IMR-90 (cell line): ENCODE data around the gene GOLT1A. TPM values are rescaled to one million over a fixed set of nuclear protein-coding genes. Genes with fewer than 3 reads are reported as not detected.

Source experiments
- ATAC-seq: fragments of 200-7000 bp; cut with Tn5 transposase; 2 replicates; pipeline ENCODE4 v1.9.1; 2020; ENCODE audit warnings: low read depth, mild to moderate bottlenecking, moderate library complexity
- BruUV-seq: library from RNA; stranded (reverse); fragments of 400-500 nt; replicated peaks from 2 replicates; lab custom pipeline; 2021; lab: Mats Ljungman, UMichigan
- CTCF ChIA-PET: fragments of 300-600 bp; formaldehyde crosslinking; extraction: SDS; loops from one replicate; lab custom pipeline; 2021; ENCODE audit warnings: antibody characterized with exemption; lab: Yijun Ruan, JAX
- POLR2A ChIA-PET: fragments of 300-600 bp; sonication (Branson Sonifier 250); formaldehyde crosslinking; loops from one replicate; lab custom pipeline; 2022; ENCODE audit warnings: antibody characterized with exemption; ENCODE audit not compliant: unreplicated experiment; lab: Charles Lee
- DNase-seq: peaks from one replicate; pipeline ENCODE4 v3.0.0; 2013
- H2AFZ ChIP-seq: replicated peaks from 2 replicates; pipeline ENCODE3; 2013; ENCODE audit warnings: low read length, mild to moderate bottlenecking; ENCODE audit not compliant: poor library complexity
- H2AK5ac ChIP-seq: 2 replicates; pipeline ENCODE4 v1.6.1; 2013; ENCODE audit warnings: low read depth, low read length, inconsistent platforms
- H2AK9ac ChIP-seq: replicated peaks from 2 replicates; pipeline ENCODE3; 2013; ENCODE audit warnings: mild to moderate bottlenecking, low read depth, low read length, moderate library complexity; ENCODE audit not compliant: poor library complexity
- H2BK120ac ChIP-seq: 2 replicates; pipeline ENCODE4 v1.6.1; 2013; ENCODE audit warnings: low read depth, low read length, inconsistent platforms
- H2BK15ac ChIP-seq: 3 replicates; pipeline ENCODE4 v1.6.1; 2013; ENCODE audit warnings: low read depth, low read length, inconsistent platforms
- H2BK20ac ChIP-seq: 2 replicates; pipeline ENCODE4 v1.6.1; 2013; ENCODE audit warnings: low read depth, mild to moderate bottlenecking, inconsistent platforms, low read length, moderate library complexity
- H2BK5ac ChIP-seq: 2 replicates; pipeline ENCODE4 v1.6.1; 2013; ENCODE audit warnings: mild to moderate bottlenecking, low read depth, low read length, inconsistent platforms; ENCODE audit not compliant: poor library complexity, severe bottlenecking
- H3K14ac ChIP-seq: replicated peaks from 2 replicates; pipeline ENCODE4 v1.6.1; 2013; ENCODE audit warnings: low read depth, low read length, inconsistent platforms
- H3K18ac ChIP-seq: 2 replicates; pipeline ENCODE4 v1.6.1; 2013; ENCODE audit warnings: low read depth, low read length, control low read depth
- H3K23ac ChIP-seq: 2 replicates; pipeline ENCODE4 v1.6.1; 2013; ENCODE audit warnings: low read depth, low read length, inconsistent platforms
- H3K27ac ChIP-seq: 2 replicates; pipeline ENCODE4 v1.5.1; 2013; ENCODE audit warnings: mild to moderate bottlenecking, control low read depth, low read length; ENCODE audit not compliant: insufficient read depth
- H3K27me3 ChIP-seq: 2 replicates; pipeline ENCODE4 v1.6.1; 2013; ENCODE audit warnings: low read length; ENCODE audit not compliant: control insufficient read depth, insufficient read depth
- H3K36me3 ChIP-seq: 2 replicates; pipeline ENCODE4 v1.6.1; 2013; ENCODE audit warnings: low read length, mixed read lengths; ENCODE audit not compliant: control insufficient read depth, insufficient read depth
- H3K4ac ChIP-seq: 2 replicates; pipeline ENCODE4 v1.6.1; 2013; ENCODE audit warnings: low read depth, low read length, inconsistent platforms
- H3K4me1 ChIP-seq: 2 replicates; pipeline ENCODE4 v1.6.1; 2013; ENCODE audit warnings: low read length, mixed read lengths; ENCODE audit not compliant: control insufficient read depth, insufficient read depth
- H3K4me2 ChIP-seq: 2 replicates; pipeline ENCODE4 v1.6.1; 2013; ENCODE audit warnings: low read depth, mild to moderate bottlenecking, control low read depth, low read length, moderate library complexity
- H3K4me3 ChIP-seq: 2 replicates; pipeline ENCODE4 v1.5.1; 2013; ENCODE audit warnings: low read depth, mild to moderate bottlenecking, control low read depth, low read length, moderate library complexity; ENCODE audit not compliant: insufficient read depth
- H3K56ac ChIP-seq: 2 replicates; pipeline ENCODE4 v1.6.1; 2013; ENCODE audit warnings: low read length, inconsistent platforms; ENCODE audit not compliant: insufficient read depth; ENCODE audit errors: extremely low read depth
- H3K79me1 ChIP-seq, 2 experiments: 2 replicates each; pipeline ENCODE4 v1.6.1; 2013; ENCODE audit warnings: low read length in 2 of 2, inconsistent platforms in 1 of 2, low read depth in 1 of 2
- H3K9ac ChIP-seq: 2 replicates; pipeline ENCODE4 v1.6.1; 2013; ENCODE audit warnings: low read depth, low read length, control low read depth
- H3K9me1 ChIP-seq: 2 replicates; pipeline ENCODE4 v1.6.1; 2013; ENCODE audit warnings: low read length, inconsistent platforms; ENCODE audit not compliant: insufficient read depth
- H3K9me3 ChIP-seq: 2 replicates; pipeline ENCODE4 v1.6.1; 2013; ENCODE audit warnings: low read length; ENCODE audit not compliant: control insufficient read depth, insufficient read depth
- H4K20me1 ChIP-seq: 2 replicates; pipeline ENCODE4 v1.6.1; 2013; ENCODE audit warnings: low read length, inconsistent platforms; ENCODE audit not compliant: insufficient read depth
- H4K5ac ChIP-seq: 2 replicates; pipeline ENCODE4 v1.6.1; 2013; ENCODE audit warnings: mild to moderate bottlenecking, low read depth, low read length, control low read depth
- H4K8ac ChIP-seq, 2 experiments: 2 replicates each; pipeline ENCODE4 v1.6.1; 2013; ENCODE audit warnings: low read depth in 2 of 2, low read length in 2 of 2, control low read depth in 1 of 2, inconsistent platforms in 1 of 2
- H4K91ac ChIP-seq: 2 replicates; pipeline ENCODE4 v1.6.1; 2013; ENCODE audit warnings: low read depth, low read length, inconsistent platforms; ENCODE audit not compliant: insufficient read depth
- BHLHE40 ChIP-seq: fragments of 150-350 bp; IDR thresholded peaks from 2 replicates; pipeline ENCODE4 v1.6.1; 2016; ENCODE audit warnings: mild to moderate bottlenecking, low read depth, low read length
- CEBPB ChIP-seq: IDR thresholded peaks from 2 replicates; pipeline ENCODE4 v1.6.1; 2012; ENCODE audit warnings: low read depth, low read length, improper control_type of control experiment
- CHD1 ChIP-seq: IDR thresholded peaks from 2 replicates; pipeline ENCODE4 v1.6.1; 2012; ENCODE audit warnings: low read depth, low read length, improper control_type of control experiment
- ELK1 ChIP-seq: fragments of 150-350 bp; IDR thresholded peaks from 2 replicates; pipeline ENCODE4 v1.6.1; 2016; ENCODE audit warnings: low read depth, mild to moderate bottlenecking, low read length, moderate library complexity, borderline replicate concordance
- FOS ChIP-seq: fragments of 150-350 bp; IDR thresholded peaks from 2 replicates; pipeline ENCODE4 v1.6.1; 2016; ENCODE audit warnings: low read depth, low read length
- MAFK ChIP-seq: IDR thresholded peaks from 2 replicates; pipeline ENCODE4 v1.6.1; 2012; ENCODE audit warnings: low read depth, low read length, improper control_type of control experiment
- MAZ ChIP-seq: IDR thresholded peaks from 2 replicates; pipeline ENCODE4 v1.6.1; 2012; ENCODE audit warnings: low read depth, mild to moderate bottlenecking, low read length, improper control_type of control experiment, moderate library complexity, borderline replicate concordance
- MXI1 ChIP-seq: IDR thresholded peaks from 2 replicates; pipeline ENCODE4 v1.6.1; 2012; ENCODE audit warnings: low read depth, mild to moderate bottlenecking, low read length, moderate library complexity, borderline replicate concordance
- NFE2L2 ChIP-seq: fragments of 150-350 bp; IDR thresholded peaks from 2 replicates; pipeline ENCODE4 v1.6.1; 2016; ENCODE audit warnings: low read depth, mild to moderate bottlenecking, low read length
- POLR2A ChIP-seq: IDR thresholded peaks from 2 replicates; pipeline ENCODE4 v1.6.1; 2012; ENCODE audit warnings: mild to moderate bottlenecking, low read depth, low read length
- RAD21 ChIP-seq: IDR thresholded peaks from 2 replicates; pipeline ENCODE4 v1.6.1; 2012; ENCODE audit warnings: low read length, improper control_type of control experiment
- RCOR1 ChIP-seq: IDR thresholded peaks from 2 replicates; pipeline ENCODE4 v1.6.1; 2012; ENCODE audit warnings: mild to moderate bottlenecking, low read length, improper control_type of control experiment; ENCODE audit not compliant: insufficient replicate concordance
- RFX5 ChIP-seq: IDR thresholded peaks from 2 replicates; pipeline ENCODE4 v1.8.0; 2012; ENCODE audit warnings: low read depth, mild to moderate bottlenecking, low read length, moderate library complexity
- SMC3 ChIP-seq: fragments of 150-350 bp; IDR thresholded peaks from 2 replicates; pipeline ENCODE4 v1.6.1; 2016; ENCODE audit warnings: low read depth, mild to moderate bottlenecking, antibody characterized with exemption, low read length, moderate library complexity
- WGBS, 2 experiments: methylation state at CpG; one replicate each; pipeline versions ENCODE4 v1.1.5 to v1.1.7; 2013; ENCODE audit warnings: missing lambda C conversion rate in 2 of 2; ENCODE audit not compliant: insufficient read length in 1 of 2; ENCODE audit errors: extremely low coverage in 2 of 2; 5-methylcytosine and 5-hydroxymethylcytosine counted together
- dilution Hi-C: fragments of 300-500 bp; cut with HindIII; formaldehyde crosslinking; loops from one replicate; pipeline ENCODE4 v1.14.3; 2018; ENCODE audit warnings: low sequenced_read_pairs; ENCODE audit not compliant: unreplicated experiment
- in situ Hi-C: fragments of 300-500 bp; cut with MboI; formaldehyde crosslinking; loops from 3 replicates; pipeline ENCODE4 v1.14.3; 2019; ENCODE audit warnings: low sequenced_read_pairs, inconsistent platforms, mixed read lengths
- intact Hi-C: fragments of 100-400 bp; cut with micrococcal nuclease; formaldehyde crosslinking; loops from 2 replicates; pipeline ENCODE4 v1.10.0; 2022
- polyA plus RNA-seq, 3 experiments: library from polyadenylated mRNA; depleted of rRNA; stranded (reverse); fragments of >200 nt; gene quantifications; 2 replicates each; pipeline ENCODE4 v1.2.3, GENCODE V29; 2012; ENCODE audit warnings: low replicate concordance in 1 of 3
- total RNA-seq: library from RNA; depleted of rRNA; stranded (reverse); fragments of >200 nt; gene quantifications from 2 replicates; pipeline ENCODE4 v1.2.3, GENCODE V29; 2012
- TF ChIP-seq, protein P1 (sequence below): fragments of 150-350 bp; IDR thresholded peaks from 2 replicates; pipeline ENCODE4 v1.6.1; 2017; ENCODE audit warnings: mild to moderate bottlenecking, antibody characterized with exemption, low read length, low read depth

The GOLT1A gene
- total and polyA plus RNA-seq, 2 of the 4 experiments (the other 2 are of a cell fraction), result 0.32 TPM; not detected in 1

DNA sequence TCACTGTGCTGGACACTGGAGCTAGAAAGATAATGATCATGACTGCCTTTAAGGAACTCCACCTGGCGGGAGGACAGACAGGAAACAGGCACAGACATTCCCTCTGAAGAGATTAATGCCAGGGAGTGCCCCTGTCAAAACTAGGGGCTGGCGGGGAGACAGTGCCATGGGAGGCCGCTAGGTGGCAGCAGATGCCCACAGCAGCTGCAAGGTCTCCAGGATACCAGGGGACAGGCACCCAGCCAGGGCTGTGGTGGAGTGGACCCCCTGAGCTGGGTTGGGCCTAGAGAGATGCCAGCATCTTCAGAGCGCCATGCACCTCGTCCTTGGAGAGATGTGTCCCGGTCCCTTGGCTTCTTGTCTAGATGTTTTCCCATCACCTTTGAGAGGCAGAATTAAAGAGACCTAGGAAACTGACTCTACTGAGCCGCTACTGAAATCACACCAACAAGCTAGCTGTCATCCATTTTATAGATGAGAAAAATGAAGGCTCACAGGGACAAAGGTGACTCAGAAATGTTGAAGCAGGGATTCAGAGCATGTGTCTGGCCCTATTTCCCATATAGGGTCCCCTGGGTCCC is 51.2 kb downstream of the GOLT1A start:
- Histone ChIP-seq H3K27ac (no peak overlapping the region), H3K9ac (no peak overlapping the region), H3K18ac (no peak overlapping the region), H4K8ac (peak overlapping the region in 1 of 2 experiments; percentile 11; a peak in 1 of 4 replicates), H2BK120ac (peak overlapping the region; percentile 81; the same call in 1 of the 2 replicates), H3K14ac (0 out of 2 replicates have a peak overlapping the region, but pooled peaks have one; percentile 52), H2BK20ac (peak overlapping the region; percentile 75; the same call in 1 of the 2 replicates), H3K56ac (no peak overlapping the region), H4K20me1 (no peaks in the 10 kb centered on the region), H2AK5ac (peak overlapping the region; percentile 86), H2BK15ac (peak overlapping the region; percentile 3; the same call in 1 of the 3 replicates), H3K27me3 (peaks cover 1% of the 10 kb centered on the region; the same call in 1 of the 2 replicates), H3K9me1 (no peaks in the 10 kb centered on the region), H3K4me2 (no peak overlapping the region), H3K9me3 (no peaks in the 10 kb centered on the region), H3K36me3 (no peaks in the 10 kb centered on the region), H3K4me3 (no peak overlapping the region), H2AK9ac (peak overlapping the region; percentile 94), H4K5ac (no peak overlapping the region), H3K4me1 (no peaks in the 10 kb centered on the region), H3K23ac (no peak overlapping the region), H2AFZ (peak overlapping the region; percentile 60), H3K79me1 (no peaks in the 10 kb centered on the region), H3K4ac (peak overlapping the region; percentile 58; the same call in 1 of the 2 replicates), H4K91ac (0 out of 2 replicates have a peak overlapping the region, but pooled peaks have one; percentile 43), H2BK5ac (no peak overlapping the region)
- CTCF ChIA-PET, result interaction anchor here (0.5 to 2.6 kb wide), 21 partner anchors 8 to 341 kb away, joined by 3 to 32 read pairs (median 4); partner anchors contain the start of genes GOLT1A, KISS1 and PLEKHA6
- POLR2A ChIA-PET, result no interaction called here
- peak; percentile 56 for DNase-seq
- in situ Hi-C loops, result no loop called here
- dilution Hi-C loops, result loop anchor here (25.0 kb wide), 1 partner anchor 225 kb away; no protein-coding TSS in a partner anchor
- peak; percentile 98 for ATAC-seq
- no TSS peak for BruUV-seq
- 0% methylated on average over 3 of the region's 7 CpGs; no CpG with 5 or more reads in 1 of the 2 experiments for WGBS, 2 experiments
- intact Hi-C loops, result loop anchor here (1.0 to 5.0 kb wide), 4 partner anchors 45 to 340 kb away; no protein-coding TSS in a partner anchor
- 0 out of 2 replicates have a peak, but pooled peaks have one; percentile 42 for TF ChIP-seq MAZ
- TF ChIP-seq, protein P1, sequence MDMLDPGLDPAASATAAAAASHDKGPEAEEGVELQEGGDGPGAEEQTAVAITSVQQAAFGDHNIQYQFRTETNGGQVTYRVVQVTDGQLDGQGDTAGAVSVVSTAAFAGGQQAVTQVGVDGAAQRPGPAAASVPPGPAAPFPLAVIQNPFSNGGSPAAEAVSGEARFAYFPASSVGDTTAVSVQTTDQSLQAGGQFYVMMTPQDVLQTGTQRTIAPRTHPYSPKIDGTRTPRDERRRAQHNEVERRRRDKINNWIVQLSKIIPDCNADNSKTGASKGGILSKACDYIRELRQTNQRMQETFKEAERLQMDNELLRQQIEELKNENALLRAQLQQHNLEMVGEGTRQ, result no peak
- peak; percentile 58 for TF ChIP-seq POLR2A
- TF ChIP-seq RAD21, result peak; percentile 99
- no peak for TF ChIP-seq NFE2L2
- no peak for TF ChIP-seq MAFK
- peak; percentile 93 for TF ChIP-seq SMC3
- no peak for TF ChIP-seq CHD1
- no peak for TF ChIP-seq CEBPB
- TF ChIP-seq FOS, result no peak
- no peak for TF ChIP-seq RCOR1
- TF ChIP-seq RFX5, result no peak
- no peak for TF ChIP-seq MXI1
- no peak for TF ChIP-seq BHLHE40
- TF ChIP-seq ELK1, result no peak
